Tibial nerve (tissue), 4 donors: Measurements from ENCODE around the gene SNTB2. TPM values are rescaled to one million over a fixed set of nuclear protein-coding genes. Genes with fewer than 3 reads are reported as not detected.
A peak's percentile ranks its signal among the peaks of the same experiment; 100 is the strongest.

Source experiments
- DNase-seq, 2 donors: peaks; one replicate each; pipeline ENCODE4 v3.0.0-alpha.2; 2019; ENCODE audit warnings: low spot score in 2 of 2
- H3K27ac ChIP-seq, 4 donors: fragments of 200-600 bp; sonication (generic) in 3 of 4; one replicate each; pipeline ENCODE4 v1.5.1; 2017 to 2019; ENCODE audit warnings: mild to moderate bottlenecking in 1 of 4
- H3K27me3 ChIP-seq, 2 donors: fragments of 200-600 bp; sonication (generic) in 1 of 2; one replicate each; pipeline versions ENCODE4 v1.5.1 to v1.6.0; 2017 to 2019
- H3K36me3 ChIP-seq, 3 donors: fragments of 200-600 bp; sonication (generic); one replicate each; pipeline ENCODE4 v1.5.1; 2018 to 2019
- H3K4me1 ChIP-seq, 4 donors: fragments of 200-600 bp; sonication (generic) in 3 of 4; one replicate each; pipeline ENCODE4 v1.5.1; 2017 to 2019
- H3K4me3 ChIP-seq, 4 donors: fragments of 200-600 bp; sonication (generic) in 3 of 4; one replicate each; pipeline ENCODE4 v1.5.1; 2017 to 2019; ENCODE audit warnings: mild to moderate bottlenecking in 1 of 4, moderate library complexity in 1 of 4
- H3K9me3 ChIP-seq, 4 donors: fragments of 200-600 bp; sonication (generic) in 3 of 4; one replicate each; pipeline ENCODE4 v1.5.1; 2017 to 2019
- CTCF ChIP-seq, 5 experiments: fragments of 200-600 bp in 3 of 5; fragments of 450-650 bp in 2 of 5; sonication (generic) in 3 of 5; IDR thresholded peaks; one replicate each; pipeline ENCODE4 v1.5.1; 2016 to 2019; ENCODE audit warnings: antibody characterized with exemption in 5 of 5, mild to moderate bottlenecking in 3 of 5, moderate library complexity in 2 of 5
- EP300 ChIP-seq, 2 donors: sonication (generic); formaldehyde crosslinking; IDR thresholded peaks; one replicate each; pipeline ENCODE4 v1.6.1; 2017; ENCODE audit warnings: antibody characterized with exemption in 2 of 2, mild to moderate bottlenecking in 1 of 2
- POLR2A ChIP-seq, 2 donors: fragments of 450-650 bp; IDR thresholded peaks; one replicate each; pipeline ENCODE4 v1.6.1; 2017; ENCODE audit warnings: antibody characterized with exemption in 2 of 2, mild to moderate bottlenecking in 2 of 2, moderate library complexity in 2 of 2
- WGBS, 2 donors: methylation state at CpG; one replicate each; pipeline ENCODE4 v1.1.5; 2018; 5-methylcytosine and 5-hydroxymethylcytosine counted together
- total RNA-seq, 4 donors: library from RNA; depleted of rRNA; stranded (reverse); fragments of >200 nt; gene quantifications; one replicate each; pipeline ENCODE4 v1.1.0, GENCODE V29; 2016

The SNTB2 gene
- total RNA-seq, 4 donors from 2014 or later, result 33.1 to 50.2 (median 37.7) TPM

GRCh38 chr16:69274699-69275235, 87.8 kb downstream of the SNTB2 start:
- Histone ChIP-seq H3K27me3 (no peaks in the 10 kb centered on the region), H3K9me3 (no peaks in the 10 kb centered on the region), H3K4me1 (peaks cover 0 to 56% (median 23%) of the 10 kb centered on the region in 4 donors), H3K4me3 (no peak overlapping the region), H3K36me3 (peaks cover 0 to 10% (median 3%) of the 10 kb centered on the region in 3 donors), H3K27ac (peak overlapping the region in 2 of 4 donors; percentile 71 to 85)
- WGBS, 2 donors, result 76 to 77% methylated on average over 4 of the region's 4 CpGs
- no peak for TF ChIP-seq CTCF (IDR thresholded peaks at IDR 0.05)
- no peak for TF ChIP-seq POLR2A (IDR thresholded peaks at IDR 0.05)
- no peak for TF ChIP-seq EP300 (IDR thresholded peaks at IDR 0.05)
- DNase-seq, result no peak

- no peaks in the 10 kb centered on the region for H3K9me3 ChIP-seq
These were observed 89.5 kb downstream of the SNTB2 start for GRCh38 chr16:69276148-69277115.

GRCh38 chr16:69277413-69277812, 90.4 kb downstream of the SNTB2 start:
- DNase-seq, result no peak
- WGBS, 2 donors, result 43 to 50% methylated on average over 1 of the region's 1 CpG
- Histone ChIP-seq H3K4me3 (no peak overlapping the region), H3K36me3 (peaks cover 0 to 10% (median 0%) of the 10 kb centered on the region in 3 donors), H3K27ac (peak overlapping the region in 2 of 4 donors; percentile 69), H3K27me3 (no peaks in the 10 kb centered on the region), H3K4me1 (peaks cover 0 to 51% (median 23%) of the 10 kb centered on the region in 4 donors), H3K9me3 (no peaks in the 10 kb centered on the region)
- no peak for TF ChIP-seq POLR2A (IDR thresholded peaks at IDR 0.05)
- TF ChIP-seq EP300 (IDR thresholded peaks at IDR 0.05), result no peak
- TF ChIP-seq CTCF (IDR thresholded peaks at IDR 0.05), result no peak

More at GRCh38 chr16:69276148-69277115, 89.5 kb downstream of the SNTB2 start:
- TF ChIP-seq CTCF (IDR thresholded peaks at IDR 0.05), result no peak
- TF ChIP-seq POLR2A (IDR thresholded peaks at IDR 0.05), result no peak
- TF ChIP-seq EP300 (IDR thresholded peaks at IDR 0.05), result peak; percentile 51 to 90
- peak; percentile 54 to 66 for DNase-seq
- Histone ChIP-seq H3K4me3 (peak overlapping the region in 1 of 4 donors; percentile 4), H3K27me3 (no peaks in the 10 kb centered on the region), H3K36me3 (peaks cover 0 to 10% (median 3%) of the 10 kb centered on the region in 3 donors), H3K27ac (peak overlapping the region in 2 of 4 donors; percentile 71 to 85), H3K4me1 (peaks cover 0 to 47% (median 23%) of the 10 kb centered on the region in 4 donors)
- WGBS, 2 donors, result 12 to 20% methylated on average over 7 of the region's 7 CpGs

- 63 to 75% methylated on average over 4 of the region's 4 CpGs for WGBS, 2 donors
- H3K4me1 ChIP-seq, result peaks cover 0 to 44% (median 2%) of the 10 kb centered on the region in 4 donors
- TF ChIP-seq POLR2A (IDR thresholded peaks at IDR 0.05), result no peak
- no peak for TF ChIP-seq CTCF (IDR thresholded peaks at IDR 0.05)
- no peak for TF ChIP-seq EP300 (IDR thresholded peaks at IDR 0.05)
- H3K27me3 ChIP-seq, result no peaks in the 10 kb centered on the region
- H3K36me3 ChIP-seq, result peaks cover 0 to 26% (median 0%) of the 10 kb centered on the region in 3 donors
- H3K27ac ChIP-seq, result peak overlapping the region in 1 of 4 donors; percentile 44
- no peaks in the 10 kb centered on the region for H3K9me3 ChIP-seq
- no peak for DNase-seq
- H3K4me3 ChIP-seq, result no peak overlapping the region
These were observed 96.9 kb downstream of the SNTB2 start for GRCh38 chr16:69283851-69284250.
